ENCODE results near the gene CCDC110. TPM values are rescaled to one million over a fixed set of nuclear protein-coding genes. Genes with fewer than 3 reads are reported as not detected.

CCDC110 gene
- total and polyA plus RNA-seq, 2 of the 13 experiments (the other 11 are each of a cell fraction or from before 2014, with no cell fraction given) = not detected

DNA sequence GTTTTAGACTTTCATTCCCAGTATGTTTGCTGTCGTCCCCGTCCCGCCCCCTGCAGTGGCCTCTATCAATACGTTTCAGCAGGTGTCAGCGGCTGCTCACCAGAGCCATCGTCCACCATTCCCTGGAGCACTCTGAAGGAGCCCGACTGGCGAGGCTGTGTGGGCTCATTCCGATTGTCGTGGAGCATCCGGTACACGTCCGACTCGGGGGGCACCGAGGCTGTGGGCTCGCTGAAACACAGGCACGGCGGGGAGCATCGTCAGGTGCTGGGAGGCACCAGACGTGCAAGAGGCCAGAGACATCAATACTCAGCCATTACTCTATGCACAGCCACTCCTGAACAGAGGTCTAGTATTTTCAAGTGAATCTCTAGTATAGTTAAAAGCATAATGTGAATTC, 34.9 kb upstream of the CCDC110 start (continued):
- TF ChIP-seq ZNF407 (CRISPR knock-in tag; IDR thresholded peaks at IDR 0.05; ENCODE audit: not compliant biosample characterization) (no peak), NFKBIZ (CRISPR knock-in tag; IDR thresholded peaks at IDR 0.05) (no peak), HNRNPLL (IDR thresholded peaks at IDR 0.05; ENCODE audit: low read depth, low read length, poor library complexity, severe bottlenecking) (peak; percentile 21), CBX2 (IDR thresholded peaks at IDR 0.05; ENCODE audit: low read depth, low read length) (no peak), CBX2 (CRISPR knock-in tag; IDR thresholded peaks at IDR 0.05; ENCODE audit: low read depth) (no peak)
